Measurements from ENCODE around the gene RCAN2.

The RCAN2 gene

DNA sequence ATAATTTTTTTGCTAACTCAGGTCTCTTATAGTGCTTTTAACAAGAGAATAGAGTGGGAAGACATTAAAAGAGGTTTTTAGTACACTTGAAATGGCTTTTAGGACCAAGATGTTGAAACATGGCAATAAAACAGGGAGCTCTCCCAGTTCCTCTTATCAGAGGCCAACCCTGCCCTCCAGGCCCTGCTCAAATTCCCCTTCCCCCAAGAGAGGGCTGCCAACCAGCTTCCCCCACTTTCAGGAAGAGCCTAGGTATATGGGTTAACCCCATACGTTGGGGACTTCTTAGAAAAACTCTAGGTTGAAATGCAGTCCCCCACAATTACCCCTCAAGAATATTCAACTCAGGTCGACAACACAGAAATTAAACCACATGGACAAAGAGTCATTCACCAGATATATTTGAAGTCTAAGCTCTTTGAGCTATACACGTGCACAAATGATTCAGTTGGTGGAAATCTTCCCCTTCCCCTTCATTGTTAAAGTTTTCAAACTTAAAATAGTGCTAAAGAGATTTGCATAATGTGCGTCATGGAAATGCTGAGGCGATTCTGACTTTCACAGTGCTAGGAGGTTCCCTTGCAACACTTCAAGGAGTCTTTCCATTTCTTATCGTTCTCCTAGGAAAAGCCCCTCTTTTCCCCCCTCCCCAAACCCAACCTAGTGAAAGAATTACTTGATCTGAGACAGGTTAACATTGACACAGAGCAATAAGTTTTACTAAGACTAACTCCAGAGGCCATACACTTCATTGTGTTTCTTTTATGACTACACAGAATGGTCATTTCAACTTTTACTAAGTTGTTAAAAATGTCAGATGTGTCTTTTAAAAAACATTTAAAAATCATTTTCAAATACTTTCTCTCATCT is 270.7 kb downstream of the RCAN2 start:
- DNase-seq (ENCODE audit: low spot score): no peak
- peak overlapping the region in 1 of 2 donors; percentile 72 for H3K27ac ChIP-seq
- no peak overlapping the region for H3K4me3 ChIP-seq
- TF ChIP-seq, protein P1, sequence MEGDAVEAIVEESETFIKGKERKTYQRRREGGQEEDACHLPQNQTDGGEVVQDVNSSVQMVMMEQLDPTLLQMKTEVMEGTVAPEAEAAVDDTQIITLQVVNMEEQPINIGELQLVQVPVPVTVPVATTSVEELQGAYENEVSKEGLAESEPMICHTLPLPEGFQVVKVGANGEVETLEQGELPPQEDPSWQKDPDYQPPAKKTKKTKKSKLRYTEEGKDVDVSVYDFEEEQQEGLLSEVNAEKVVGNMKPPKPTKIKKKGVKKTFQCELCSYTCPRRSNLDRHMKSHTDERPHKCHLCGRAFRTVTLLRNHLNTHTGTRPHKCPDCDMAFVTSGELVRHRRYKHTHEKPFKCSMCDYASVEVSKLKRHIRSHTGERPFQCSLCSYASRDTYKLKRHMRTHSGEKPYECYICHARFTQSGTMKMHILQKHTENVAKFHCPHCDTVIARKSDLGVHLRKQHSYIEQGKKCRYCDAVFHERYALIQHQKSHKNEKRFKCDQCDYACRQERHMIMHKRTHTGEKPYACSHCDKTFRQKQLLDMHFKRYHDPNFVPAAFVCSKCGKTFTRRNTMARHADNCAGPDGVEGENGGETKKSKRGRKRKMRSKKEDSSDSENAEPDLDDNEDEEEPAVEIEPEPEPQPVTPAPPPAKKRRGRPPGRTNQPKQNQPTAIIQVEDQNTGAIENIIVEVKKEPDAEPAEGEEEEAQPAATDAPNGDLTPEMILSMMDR (IDR thresholded peaks at IDR 0.05): no peak

DNA sequence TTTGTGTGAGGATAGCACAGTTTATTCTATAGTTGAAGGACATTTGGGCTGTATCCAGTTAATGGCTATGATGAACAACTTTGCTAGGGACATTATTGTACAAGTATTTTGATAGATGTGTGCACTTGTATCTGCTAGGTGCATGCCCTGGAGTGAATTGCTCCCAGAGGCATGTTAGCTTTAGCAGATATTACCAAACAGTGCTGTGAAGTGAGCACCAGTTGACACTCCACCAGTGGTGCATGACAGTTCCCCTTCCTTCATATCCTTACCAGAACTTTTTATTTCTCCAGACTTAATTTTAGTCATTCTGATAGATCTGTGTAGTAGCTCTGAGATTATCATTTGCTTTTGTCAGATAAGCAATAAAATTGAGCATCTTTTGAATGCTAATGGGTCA is 271.6 kb downstream of the RCAN2 start:
- Histone ChIP-seq H3K4me3 (no peak overlapping the region), H3K27ac (peak overlapping the region; percentile 93 to 98)
- DNase-seq (ENCODE audit: low spot score): no peak
- TF ChIP-seq, protein P1 (IDR thresholded peaks at IDR 0.05): no peak

DNA sequence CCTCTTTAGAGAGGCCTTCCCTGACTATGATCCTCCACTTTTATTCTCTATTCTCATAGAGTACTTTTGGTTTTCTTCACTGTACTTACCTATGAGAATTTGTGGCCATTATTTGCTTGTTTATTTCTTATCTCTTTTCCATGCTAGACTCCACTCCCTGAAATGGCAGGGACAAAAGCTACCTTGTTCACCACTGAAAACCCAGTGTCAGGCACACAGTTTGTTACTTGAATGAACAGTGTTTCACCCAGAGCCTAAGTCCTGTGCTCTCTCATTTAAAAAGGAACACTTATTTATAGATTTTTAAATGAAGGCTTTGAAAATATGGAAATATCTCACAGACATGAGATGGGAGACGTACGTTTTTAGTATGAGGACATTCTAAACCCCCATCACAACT is 272.8 kb downstream of the RCAN2 start:
- Histone ChIP-seq H3K4me3 (no peak overlapping the region), H3K27ac (peak overlapping the region; percentile 93 to 98)
- no peak for DNase-seq (ENCODE audit: low spot score)
- TF ChIP-seq, protein P1 (IDR thresholded peaks at IDR 0.05): no peak

DNA sequence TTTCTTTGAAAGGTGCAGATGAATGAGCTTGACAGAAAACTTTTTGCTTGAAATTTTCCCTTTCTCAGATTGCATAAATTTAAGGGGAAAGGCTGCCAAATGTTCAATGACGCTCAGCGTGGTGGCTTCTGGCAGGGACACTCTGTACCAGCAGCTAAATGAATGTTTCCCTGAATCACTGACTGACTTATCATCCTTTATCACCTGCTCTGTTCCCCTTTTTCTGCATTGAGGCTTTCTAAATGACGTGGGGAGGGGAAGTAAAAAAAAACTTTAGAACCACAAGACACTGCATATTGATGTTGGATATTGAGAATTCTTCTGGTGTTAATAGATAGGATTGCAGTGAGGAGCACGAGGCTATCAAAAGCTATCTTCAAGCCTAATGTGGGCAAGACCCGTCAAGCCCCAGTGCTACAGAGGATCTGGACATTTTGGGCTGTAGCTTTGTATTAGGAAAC is 273.5 kb downstream of the RCAN2 start:
- DNase-seq (ENCODE audit: low spot score): peak; percentile 89
- TF ChIP-seq, protein P1 (IDR thresholded peaks at IDR 0.05): no peak
- peak overlapping the region; percentile 93 to 98 for H3K27ac ChIP-seq

DNA sequence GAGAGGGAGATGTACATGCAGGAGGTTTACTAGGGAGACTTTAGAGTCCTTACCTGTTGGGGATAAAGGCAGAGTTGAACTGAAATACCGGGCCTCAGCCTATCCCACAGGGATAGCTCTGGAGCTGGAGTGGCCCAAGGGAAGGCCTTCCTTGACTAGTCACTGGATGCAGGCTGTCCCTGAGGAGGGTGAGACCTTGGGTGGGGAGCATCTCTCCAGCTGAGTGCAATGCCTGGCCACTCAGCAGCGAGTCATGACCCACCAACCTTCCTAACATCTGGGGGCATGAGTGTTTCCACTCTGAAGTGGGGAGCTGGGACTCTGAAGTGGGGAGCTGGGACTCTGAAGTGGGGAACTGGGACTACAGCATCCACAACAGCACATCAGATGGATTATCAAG is 274.4 kb downstream of the RCAN2 start:
- DNase-seq (ENCODE audit: low spot score): no peak
- H3K27ac ChIP-seq: peak overlapping the region; percentile 72 to 98
- TF ChIP-seq, protein P1 (IDR thresholded peaks at IDR 0.05): no peak
- H3K4me3 ChIP-seq: no peak overlapping the region

More for the DNA sequence above, 273.5 kb downstream of the RCAN2 start:
- H3K4me3 ChIP-seq: no peak overlapping the region

DNA sequence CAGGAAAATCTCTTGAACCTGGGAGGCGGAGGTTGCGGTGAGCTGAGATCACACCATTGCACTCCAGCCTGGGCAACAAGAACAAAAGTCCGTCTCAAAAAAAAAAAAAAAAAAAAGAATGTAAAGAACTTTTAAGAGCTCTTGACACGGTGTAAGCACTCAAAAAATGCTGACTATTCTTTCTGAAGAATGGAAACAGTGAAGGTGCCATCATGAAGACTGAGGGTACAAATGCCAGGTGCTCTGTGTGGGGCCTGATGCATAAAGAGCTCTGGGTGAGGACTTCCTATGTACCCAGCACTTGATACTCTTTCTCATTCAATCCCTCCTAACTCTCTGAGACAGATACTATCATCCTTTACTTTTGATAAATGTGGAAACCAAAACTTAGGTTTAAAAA is 275.5 kb downstream of the RCAN2 start:
- TF ChIP-seq, protein P1 (IDR thresholded peaks at IDR 0.05): no peak
- no peak overlapping the region for H3K4me3 ChIP-seq
- no peak for DNase-seq (ENCODE audit: low spot score)
- no peak overlapping the region for H3K27ac ChIP-seq

DNA sequence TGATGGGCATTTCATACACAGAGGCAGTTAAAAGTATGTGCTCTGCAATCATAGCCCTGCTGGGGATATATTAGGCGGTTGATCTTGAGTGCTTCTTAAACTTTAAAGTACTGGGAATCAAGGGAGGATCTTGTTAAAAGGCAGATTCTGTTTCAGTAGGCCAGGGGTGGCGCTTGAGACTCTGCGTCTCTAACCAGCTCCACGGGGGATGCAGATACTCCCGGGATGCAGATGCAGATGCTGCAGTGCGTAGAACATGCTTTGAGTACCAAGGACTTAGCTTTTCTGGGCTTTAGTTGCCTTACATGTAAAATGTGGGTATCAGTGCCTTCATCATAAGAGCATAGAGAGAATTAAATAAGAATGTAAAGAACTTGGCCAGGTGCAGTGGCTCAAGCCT is 276.0 kb downstream of the RCAN2 start:
- Histone ChIP-seq H3K4me3 (no peak overlapping the region), H3K27ac (no peak overlapping the region)
- DNase-seq (ENCODE audit: low spot score): no peak
- TF ChIP-seq, protein P1 (IDR thresholded peaks at IDR 0.05): no peak

All from coronary artery (tissue), 2 donors.